Kidney (tissue), 14 donors: Measurements from ENCODE around the gene HPCA. TPM values are rescaled to one million over a fixed set of nuclear protein-coding genes. Genes with fewer than 3 reads are reported as not detected.

Experiments used
- DNase-seq, 5 donors: peaks; one replicate each; pipeline ENCODE4 v3.0.0-alpha.2; 2013 to 2020
- FAIRE-seq: peaks from 2 replicates; lab custom pipeline; 2012; peaks lifted over from hg19 to GRCh38; lab: Jason Lieb, UNC
- H3K27ac ChIP-seq, 2 donors: one replicate each; pipeline ENCODE4 v1.7.0; 2013; ENCODE audit warnings: low read depth in 2 of 2, low read length in 2 of 2, inconsistent platforms in 1 of 2
- H3K27me3 ChIP-seq: one replicate; pipeline ENCODE4 v1.7.1; 2013; ENCODE audit warnings: low read length, inconsistent platforms; ENCODE audit not compliant: control insufficient read depth, insufficient read depth
- H3K36me3 ChIP-seq, 3 donors: one replicate each; pipeline versions ENCODE4 v1.7.0 to v1.7.1; 2013; ENCODE audit warnings: low read length in 3 of 3, control low read depth in 1 of 3, inconsistent platforms in 1 of 3; ENCODE audit not compliant: insufficient read depth in 3 of 3, control insufficient read depth in 2 of 3
- H3K4me1 ChIP-seq, 3 donors: one replicate each; pipeline versions ENCODE4 v1.7.0 to v1.7.1; 2013; ENCODE audit warnings: low read length in 3 of 3, inconsistent platforms in 1 of 3, low read depth in 1 of 3; ENCODE audit not compliant: control insufficient read depth in 2 of 3, insufficient read depth in 2 of 3
- H3K4me3 ChIP-seq, 3 donors: one replicate each; pipeline versions ENCODE4 v1.7.0 to v1.8.1; 2013; ENCODE audit warnings: low read length in 3 of 3, control low read depth in 1 of 3, inconsistent platforms in 1 of 3
- H3K9ac ChIP-seq, 3 donors: one replicate each; pipeline versions ENCODE4 v1.7.0 to v1.7.1; 2013; ENCODE audit warnings: low read length in 3 of 3, control low read depth in 1 of 3, inconsistent platforms in 1 of 3
- H3K9me3 ChIP-seq, 3 donors: one replicate each; pipeline versions ENCODE4 v1.7.0 to v1.7.1; 2013; ENCODE audit warnings: low read length in 3 of 3, control low read depth in 1 of 3, inconsistent platforms in 1 of 3; ENCODE audit not compliant: control insufficient read depth in 2 of 3, insufficient read depth in 1 of 3
- intact Hi-C: fragments of 100-400 bp; cut with DNase I; formaldehyde crosslinking; loops from one replicate; pipeline ENCODE4 v1.11.1; 2022
- polyA plus RNA-seq: library from polyadenylated mRNA; stranded (reverse); fragments of 350-450 nt; fragmentation: Illumina TruSeq; extraction: RNeasy Lipid Tissue Mini Kit (QIAGEN cat#74804); gene quantifications from one replicate; pipeline ENCODE4 v1.2.3, GENCODE V29; 2014; ENCODE audit warnings: low read depth, low replicate concordance; ENCODE audit not compliant: insufficient read depth
- total RNA-seq: library from RNA; stranded (reverse); fragmentation: NEBNext Ultra II Directional; extraction: Animal tissue kit (Norgen Biotek cat#: 25700); gene quantifications from one replicate; pipeline ENCODE4 v1.2.1, GENCODE V29; 2021
- TF ChIP-seq, protein P1 (sequence below): IDR thresholded peaks from 3 replicates; pipeline ENCODE4 v1.5.1; 2012; ENCODE audit warnings: mild to moderate bottlenecking, moderate library complexity, borderline replicate concordance; ENCODE audit not compliant: insufficient read depth; ENCODE audit errors: extremely low read depth
- donor health status: control.
- donor health status: control.
- donor health status: control.
- donor health status: control.
- donor health status: control.
- donor health status: DM: yes; HTN: yes; CAD: no.
- donor health status: Normal renal cell carcinoma (clear cell type).

HPCA gene
- total and polyA plus RNA-seq, 2 donors from 2014 or later: 0.28 to 1.2 TPM

DNA sequence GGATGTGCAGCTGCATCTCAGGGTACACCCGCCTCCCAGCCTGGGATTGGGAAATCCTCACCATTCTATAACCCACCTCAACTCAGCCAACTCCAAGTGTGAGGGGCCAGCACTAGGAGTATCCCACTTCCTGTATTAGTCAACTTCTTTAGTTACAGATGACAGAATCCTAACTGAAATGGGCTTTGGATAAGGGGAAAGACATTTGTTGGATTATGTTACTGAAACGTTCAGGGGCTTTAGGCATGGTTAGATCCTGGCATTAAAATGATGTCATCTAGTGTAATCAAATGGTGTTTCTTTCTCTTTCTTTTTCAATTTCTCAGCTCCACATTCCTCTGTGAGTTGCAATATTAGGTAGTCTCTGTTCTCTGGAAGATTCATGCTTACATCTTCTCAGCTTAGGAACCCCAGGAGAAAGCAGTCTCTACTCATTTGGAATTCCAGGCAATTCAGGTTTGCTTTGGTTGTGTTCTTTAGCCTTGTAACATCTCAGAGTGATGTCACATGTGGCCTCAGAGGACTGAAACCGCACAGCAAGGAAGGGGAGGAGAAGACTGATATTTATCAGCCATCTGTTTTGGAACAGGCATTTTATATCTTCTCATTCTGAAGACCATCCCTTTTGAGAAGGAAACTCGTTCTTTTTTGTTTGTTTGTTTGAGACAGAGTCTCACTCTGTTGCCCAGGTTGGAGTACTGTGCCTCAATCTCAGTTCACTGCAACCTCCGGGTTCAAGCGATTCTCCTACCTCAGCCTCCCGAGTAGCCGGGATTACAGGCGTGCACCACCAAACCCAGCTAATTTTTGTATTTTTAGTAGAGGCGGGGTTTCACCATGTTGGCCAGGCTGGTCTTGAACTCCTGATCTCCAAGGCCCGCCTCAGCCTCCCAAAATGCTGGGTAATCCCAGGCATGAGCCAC, 33.8 kb downstream of the HPCA start:
- DNase-seq (peak in 2 of 5 donors; percentile 73 to 78), FAIRE-seq (no peak)
- intact Hi-C loops: loop anchor here (10.0 kb wide), 1 partner anchor 145 kb away; no protein-coding TSS in a partner anchor
- H3K27ac ChIP-seq: no peak overlapping the region
- no peaks in the 10 kb centered on the region for H3K27me3 ChIP-seq
- H3K4me1 ChIP-seq: peaks cover 0 to 3% (median 0%) of the 10 kb centered on the region in 3 donors
- H3K9me3 ChIP-seq: no peaks in the 10 kb centered on the region
- no peak overlapping the region for H3K4me3 ChIP-seq
- H3K9ac ChIP-seq: no peak overlapping the region
- TF ChIP-seq, protein P1, sequence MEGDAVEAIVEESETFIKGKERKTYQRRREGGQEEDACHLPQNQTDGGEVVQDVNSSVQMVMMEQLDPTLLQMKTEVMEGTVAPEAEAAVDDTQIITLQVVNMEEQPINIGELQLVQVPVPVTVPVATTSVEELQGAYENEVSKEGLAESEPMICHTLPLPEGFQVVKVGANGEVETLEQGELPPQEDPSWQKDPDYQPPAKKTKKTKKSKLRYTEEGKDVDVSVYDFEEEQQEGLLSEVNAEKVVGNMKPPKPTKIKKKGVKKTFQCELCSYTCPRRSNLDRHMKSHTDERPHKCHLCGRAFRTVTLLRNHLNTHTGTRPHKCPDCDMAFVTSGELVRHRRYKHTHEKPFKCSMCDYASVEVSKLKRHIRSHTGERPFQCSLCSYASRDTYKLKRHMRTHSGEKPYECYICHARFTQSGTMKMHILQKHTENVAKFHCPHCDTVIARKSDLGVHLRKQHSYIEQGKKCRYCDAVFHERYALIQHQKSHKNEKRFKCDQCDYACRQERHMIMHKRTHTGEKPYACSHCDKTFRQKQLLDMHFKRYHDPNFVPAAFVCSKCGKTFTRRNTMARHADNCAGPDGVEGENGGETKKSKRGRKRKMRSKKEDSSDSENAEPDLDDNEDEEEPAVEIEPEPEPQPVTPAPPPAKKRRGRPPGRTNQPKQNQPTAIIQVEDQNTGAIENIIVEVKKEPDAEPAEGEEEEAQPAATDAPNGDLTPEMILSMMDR: no peak
- H3K36me3 ChIP-seq: no peaks in the 10 kb centered on the region

GRCh38 chr1:32920833-32921232, 34.5 kb downstream of the HPCA start:
- Histone ChIP-seq H3K27ac (no peak overlapping the region), H3K27me3 (no peaks in the 10 kb centered on the region), H3K9me3 (no peaks in the 10 kb centered on the region), H3K9ac (no peak overlapping the region), H3K36me3 (no peaks in the 10 kb centered on the region), H3K4me3 (no peak overlapping the region), H3K4me1 (peaks cover 0 to 3% (median 0%) of the 10 kb centered on the region in 3 donors)
- TF ChIP-seq, protein P1: no peak
- FAIRE-seq: no peak
- no peak for DNase-seq
- intact Hi-C loops: loop anchor here (10.0 kb wide), 1 partner anchor 144 kb away; no protein-coding TSS in a partner anchor

DNA sequence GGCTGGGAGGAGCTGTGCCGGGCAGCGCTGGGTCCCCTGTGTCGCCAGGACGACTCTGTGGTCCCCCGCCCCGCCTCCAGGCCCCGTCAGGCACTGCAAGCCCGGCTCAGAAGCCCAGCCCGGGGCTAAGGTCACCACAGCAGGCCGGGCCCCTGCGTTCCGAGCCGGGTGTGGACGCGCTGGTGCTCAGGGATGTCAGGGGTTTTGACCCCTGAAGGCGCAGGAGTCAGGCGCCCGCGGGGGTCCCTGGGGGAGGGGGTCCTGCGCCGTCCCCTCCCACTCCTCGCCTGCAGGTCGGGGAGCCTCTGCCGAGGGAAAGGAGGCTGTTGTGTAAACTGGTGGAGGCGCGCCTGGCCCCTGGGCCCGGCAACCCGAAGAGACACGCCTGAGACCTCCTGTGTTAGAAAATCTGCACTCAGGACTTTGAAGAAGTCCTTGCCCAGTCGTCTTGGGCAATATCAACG, 38.6 kb downstream of the HPCA start:
- H3K4me3 ChIP-seq: no peak overlapping the region
- H3K27ac ChIP-seq: no peak overlapping the region
- DNase-seq (peak in 4 of 5 donors; percentile 49 to 67 (median 59)), FAIRE-seq (no peak)
- peaks cover 0 to 3% (median 0%) of the 10 kb centered on the region in 3 donors for H3K4me1 ChIP-seq
- TF ChIP-seq, protein P1: no peak
- H3K27me3 ChIP-seq: no peaks in the 10 kb centered on the region
- H3K9ac ChIP-seq: no peak overlapping the region
- no peaks in the 10 kb centered on the region for H3K9me3 ChIP-seq
- intact Hi-C loops: loop anchor here (10.0 kb wide), 1 partner anchor 140 kb away; no protein-coding TSS in a partner anchor
- no peaks in the 10 kb centered on the region for H3K36me3 ChIP-seq
